Hepatic stellate cell (primary cell): ENCODE measurements around the gene FLYWCH1.
"Not testable (repeated sequence)": the region's sequence is repeated elsewhere in the genome, so short reads cannot be mapped to it uniquely, and the experiment has no call there.

ENCODE experiments used
- DNase-seq: peaks from one replicate; pipeline ENCODE4 v3.0.0; 2011; ENCODE audit warnings: low spot score

The FLYWCH1 gene

DNA sequence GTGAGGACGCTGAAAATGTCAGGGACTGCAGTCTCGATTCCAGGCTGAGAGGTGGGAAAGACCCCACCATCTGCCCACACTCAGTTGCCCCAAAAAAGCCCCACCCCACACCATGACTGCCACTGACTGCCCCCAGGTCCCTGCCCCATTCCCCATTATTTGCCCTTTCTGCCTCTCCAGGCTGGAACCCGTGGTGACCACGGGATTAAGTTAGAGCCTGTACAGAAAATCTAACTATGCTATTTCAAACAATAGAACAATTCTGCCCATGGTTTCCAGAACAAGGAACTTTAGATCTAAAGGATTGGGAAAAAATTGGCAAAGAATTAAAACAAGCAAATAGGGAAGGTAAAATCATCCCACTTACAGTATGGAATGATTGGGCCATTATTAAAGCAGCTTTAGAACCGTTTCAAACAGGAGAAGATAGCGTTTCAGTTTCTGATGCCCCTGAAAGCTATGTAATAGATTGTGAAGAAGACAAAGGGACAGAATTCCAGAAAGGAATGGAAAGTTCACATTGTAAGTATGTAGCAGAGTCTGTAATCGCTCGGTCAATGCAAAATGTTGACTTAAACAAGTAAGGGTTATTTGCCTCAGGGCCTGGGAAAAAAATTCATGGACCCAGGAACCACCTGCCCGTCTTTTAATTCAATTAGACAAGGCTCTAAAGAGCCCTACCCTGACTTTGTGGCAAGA, 14.4 kb downstream of the FLYWCH1 start:
- DNase-seq, result no peak

DNA sequence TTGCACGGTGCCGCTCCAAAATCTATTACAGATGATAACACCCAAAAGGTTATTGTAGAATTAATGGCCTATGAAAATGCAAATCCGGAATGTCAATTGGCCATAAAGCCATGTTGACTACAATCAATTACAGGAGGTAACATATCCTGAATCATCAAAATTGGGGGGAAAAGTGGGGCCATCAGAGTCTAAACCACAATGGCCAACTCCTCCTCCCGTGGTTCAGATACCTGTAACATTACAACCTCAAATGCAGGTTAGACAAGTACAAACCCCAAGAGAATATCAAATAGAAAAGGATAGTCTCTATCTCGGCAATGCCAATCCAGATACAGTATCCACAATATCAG, 14.9 kb downstream of the FLYWCH1 start:
- no peak for DNase-seq

DNA sequence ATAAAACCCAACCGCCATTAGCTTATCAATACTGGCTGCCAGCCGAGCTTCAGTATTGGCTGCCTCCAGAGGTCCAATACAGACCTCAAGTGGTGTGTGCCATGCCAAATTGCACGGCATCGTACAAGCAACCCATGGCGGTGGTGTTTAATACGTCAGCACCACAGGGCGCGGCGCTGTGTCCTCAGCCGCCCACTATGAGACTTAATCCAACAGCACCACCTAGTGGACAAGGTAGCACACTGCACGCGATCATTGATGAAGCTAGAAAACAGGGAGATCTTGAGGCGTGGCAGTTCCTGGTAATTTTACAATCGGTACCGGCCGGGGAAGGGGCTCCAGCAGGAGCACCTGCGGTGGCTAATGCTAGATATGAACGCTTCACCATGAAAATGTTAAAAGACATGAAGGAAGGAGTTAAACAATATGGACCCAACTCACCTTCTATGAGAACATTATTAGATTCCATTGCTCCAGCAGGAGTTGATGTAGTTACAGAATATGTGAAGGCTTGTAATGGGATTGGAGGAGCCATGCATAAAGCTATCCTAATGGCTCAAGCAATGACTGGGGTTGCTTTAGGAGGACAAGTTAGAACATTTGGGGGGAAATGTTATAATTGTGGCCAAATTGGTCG, 15.4 kb downstream of the FLYWCH1 start:
- DNase-seq, result peak; percentile 74

DNA sequence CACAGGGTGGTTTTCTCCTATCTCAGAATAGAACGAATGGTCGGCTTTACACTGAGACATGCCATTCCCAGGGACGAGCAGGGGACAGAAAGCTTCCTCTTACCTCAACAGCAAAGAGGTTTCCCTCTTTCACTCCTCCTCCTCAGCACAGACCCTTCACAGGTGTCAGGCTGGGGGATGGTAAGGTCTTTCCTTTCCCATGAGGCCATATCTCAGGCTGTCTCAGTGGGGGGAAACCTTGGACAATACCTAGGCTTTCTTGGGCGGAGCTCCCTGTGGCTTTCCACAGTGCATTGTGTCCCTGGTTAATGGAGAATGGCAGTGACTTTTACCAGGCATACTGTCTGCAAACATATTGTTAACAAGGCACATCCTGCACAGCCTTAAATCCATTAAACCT, 16.4 kb downstream of the FLYWCH1 start:
- not testable (repeated sequence) for DNase-seq

DNA sequence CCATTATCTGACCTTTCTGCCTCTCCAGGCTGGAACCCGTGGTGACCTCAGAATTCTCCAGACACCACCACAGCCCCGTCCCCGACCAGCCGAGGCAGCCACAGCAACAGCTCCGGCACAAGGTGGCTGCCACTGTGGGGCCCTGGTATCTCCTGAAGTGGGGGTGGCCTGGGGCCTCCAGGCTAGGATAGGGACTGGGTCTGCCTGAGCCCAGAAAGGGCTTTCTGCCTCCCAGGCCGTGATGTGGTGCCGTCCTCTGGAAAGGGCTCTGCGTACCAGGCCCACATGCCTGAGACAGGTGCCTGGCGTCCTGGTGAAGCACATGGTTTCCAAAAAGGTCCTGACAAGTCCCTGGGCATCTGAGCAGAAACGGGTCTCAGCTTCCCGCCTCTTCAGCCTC, 17.1 kb downstream of the FLYWCH1 start:
- DNase-seq, result no peak

DNA sequence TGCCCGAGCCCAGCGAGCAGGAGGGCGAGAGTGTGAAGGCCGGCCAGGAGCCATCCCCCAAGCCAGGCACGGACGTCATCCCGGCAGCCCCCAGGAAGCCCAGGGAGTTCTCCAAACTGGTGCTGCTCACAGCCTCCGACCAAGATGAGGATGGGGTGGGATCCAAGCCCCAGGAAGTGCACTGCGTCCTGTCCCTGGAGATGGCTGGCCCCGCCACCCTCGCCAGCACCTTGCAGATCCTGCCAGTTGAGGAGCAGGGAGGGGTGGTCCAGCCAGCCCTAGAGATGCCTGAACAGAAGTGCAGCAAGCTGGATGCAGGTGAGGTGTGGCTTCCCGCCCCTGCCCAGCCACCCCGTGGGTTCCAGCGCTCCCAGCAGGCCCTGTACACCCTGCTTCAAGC, 18.0 kb downstream of the FLYWCH1 start:
- DNase-seq, result no peak

DNA sequence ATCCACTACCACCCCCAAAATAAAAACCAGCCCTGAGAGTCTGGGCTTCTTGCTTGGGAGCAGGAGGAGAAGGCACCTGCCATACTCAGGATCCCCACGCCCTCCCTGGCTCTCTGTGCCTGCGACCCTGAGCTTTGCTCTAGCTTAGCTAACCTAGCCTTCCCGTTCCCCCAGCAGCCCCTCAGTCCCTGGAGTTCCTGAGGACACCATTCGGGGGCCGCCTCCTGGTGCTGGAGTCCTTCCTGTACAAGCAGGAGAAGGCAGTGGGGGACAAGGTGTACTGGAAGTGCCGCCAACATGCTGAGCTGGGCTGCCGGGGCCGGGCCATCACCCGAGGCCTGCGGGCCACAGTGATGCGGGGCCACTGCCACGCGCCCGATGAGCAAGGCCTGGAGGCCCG, 18.5 kb downstream of the FLYWCH1 start:
- no peak for DNase-seq

DNA sequence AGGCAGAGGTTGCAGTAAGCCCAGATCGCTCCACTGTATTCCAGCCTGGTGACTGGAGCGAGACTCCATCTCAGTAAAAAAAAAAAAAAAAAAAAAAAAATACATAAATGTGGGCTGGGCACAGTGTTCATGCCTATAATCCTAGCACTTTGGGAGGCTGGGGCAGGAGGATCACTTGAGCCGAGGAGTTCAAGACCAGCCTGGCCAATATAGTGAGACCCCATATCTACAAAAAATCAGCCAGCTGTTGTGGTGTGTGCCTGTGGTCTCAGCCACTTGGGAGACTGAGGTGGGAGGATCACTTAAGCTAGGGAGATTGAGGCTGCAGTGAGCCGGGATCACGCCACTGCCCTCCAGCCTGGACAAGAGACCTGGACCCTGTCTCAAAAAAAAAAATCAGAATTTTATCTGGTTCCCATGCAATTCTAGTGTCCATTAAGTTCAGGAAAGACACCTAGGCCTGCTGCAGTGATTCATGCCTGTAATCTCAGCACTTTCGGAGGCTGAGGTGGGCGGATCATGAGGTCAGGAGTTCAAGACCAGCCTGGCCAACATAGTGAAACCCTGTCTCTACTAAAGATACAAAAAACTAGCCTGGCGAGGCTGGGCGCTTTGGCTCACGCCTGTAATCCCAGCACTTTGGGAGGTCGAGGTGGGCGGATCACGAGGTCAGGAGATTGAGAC, 19.6 kb downstream of the FLYWCH1 start:
- DNase-seq, result not testable (repeated sequence)

DNA sequence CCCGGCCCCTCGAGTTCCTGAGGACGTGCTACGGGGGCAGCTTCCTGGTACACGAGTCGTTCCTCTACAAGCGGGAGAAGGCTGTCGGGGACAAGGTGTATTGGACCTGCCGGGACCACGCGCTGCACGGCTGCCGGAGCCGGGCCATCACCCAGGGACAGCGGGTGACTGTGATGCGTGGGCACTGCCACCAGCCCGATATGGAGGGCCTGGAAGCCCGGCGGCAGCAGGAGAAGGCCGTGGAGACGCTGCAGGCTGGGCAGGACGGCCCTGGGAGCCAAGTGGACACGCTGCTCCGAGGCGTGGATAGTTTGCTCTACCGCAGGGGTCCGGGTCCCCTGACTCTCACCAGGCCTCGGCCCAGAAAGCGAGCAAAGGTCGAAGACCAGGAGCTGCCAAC, 21.4 kb downstream of the FLYWCH1 start:
- no peak for DNase-seq

DNA sequence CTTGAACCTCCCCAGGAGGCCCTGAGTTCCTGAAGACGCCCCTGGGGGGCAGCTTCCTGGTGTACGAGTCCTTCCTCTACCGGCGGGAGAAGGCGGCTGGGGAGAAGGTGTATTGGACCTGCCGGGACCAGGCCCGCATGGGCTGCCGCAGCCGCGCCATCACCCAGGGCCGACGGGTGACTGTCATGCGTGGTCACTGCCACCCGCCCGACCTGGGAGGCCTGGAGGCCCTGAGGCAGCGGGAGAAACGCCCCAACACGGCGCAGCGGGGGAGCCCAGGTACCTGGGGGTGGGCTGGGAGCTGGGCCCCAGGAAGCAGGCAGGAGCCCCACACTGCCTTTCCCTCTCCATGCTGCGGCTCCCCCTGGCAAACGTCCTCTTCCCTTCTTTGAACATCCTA, 22.0 kb downstream of the FLYWCH1 start:
- no peak for DNase-seq

DNA sequence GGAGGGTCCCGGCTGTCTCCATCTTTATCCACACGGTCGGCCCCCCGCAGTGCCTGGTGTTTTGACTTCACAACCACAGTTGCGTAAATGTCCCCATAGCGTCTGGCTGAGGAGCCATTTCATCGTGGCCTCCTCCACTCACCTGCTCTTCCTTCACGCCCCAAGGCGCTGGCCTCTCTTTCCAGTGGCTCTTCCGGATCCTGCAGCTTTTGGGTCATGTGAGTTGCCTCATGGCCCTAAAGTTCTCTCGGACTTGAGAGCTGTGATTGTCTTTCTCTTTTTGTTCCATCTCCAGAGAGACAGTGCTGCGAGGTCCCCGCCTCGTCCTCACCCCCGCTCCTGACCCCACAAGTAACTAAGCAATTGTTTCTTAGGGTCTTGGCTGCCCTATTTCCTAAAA, 22.7 kb downstream of the FLYWCH1 start:
- DNase-seq, result no peak

DNA sequence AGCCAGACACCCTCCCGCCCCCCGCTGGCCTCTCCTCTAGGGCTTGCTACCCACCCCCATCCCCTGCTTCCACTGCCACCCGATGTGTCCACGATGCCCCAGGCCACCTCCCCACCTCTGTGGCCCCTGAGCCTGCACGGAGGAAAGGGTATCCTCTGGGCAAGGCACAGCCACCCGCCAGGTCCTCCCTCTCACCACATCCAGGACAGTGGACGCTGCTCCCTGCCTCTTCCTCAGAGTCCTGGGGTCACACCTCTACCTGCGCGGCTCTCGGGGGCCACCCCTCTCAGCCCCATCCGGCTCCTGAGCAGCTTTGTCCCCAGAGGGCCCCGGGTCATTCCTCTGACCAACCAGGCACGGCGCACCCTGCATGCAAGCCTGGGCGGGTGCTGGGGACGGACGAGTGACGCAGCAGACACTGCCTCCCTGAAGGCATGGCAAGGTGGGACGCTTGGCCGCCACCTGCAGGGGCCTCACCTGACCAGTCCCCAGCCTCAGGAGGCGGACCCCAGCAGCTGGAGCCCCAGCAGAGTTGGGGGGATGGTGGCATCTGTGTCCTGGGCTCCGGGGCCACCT, 24.8 kb downstream of the FLYWCH1 start:
- no peak for DNase-seq

DNA sequence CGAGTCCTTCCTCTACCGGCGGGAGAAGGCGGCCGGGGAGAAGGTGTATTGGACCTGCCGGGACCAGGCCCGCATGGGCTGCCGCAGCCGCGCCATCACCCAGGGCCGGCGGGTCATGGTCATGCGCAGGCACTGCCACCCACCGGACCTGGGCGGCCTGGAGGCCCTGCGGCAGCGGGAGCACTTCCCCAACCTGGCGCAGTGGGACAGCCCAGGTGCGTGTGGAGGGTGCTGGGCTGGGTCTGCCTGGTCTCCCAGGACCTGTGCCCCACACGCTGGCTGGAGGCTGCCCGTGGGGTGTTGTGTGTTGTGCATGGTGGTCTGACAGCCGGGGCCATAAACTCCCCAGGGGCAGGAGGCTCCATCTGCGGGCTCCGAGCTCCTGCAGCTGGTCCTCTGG, 25.4 kb downstream of the FLYWCH1 start:
- DNase-seq, result no peak

DNA sequence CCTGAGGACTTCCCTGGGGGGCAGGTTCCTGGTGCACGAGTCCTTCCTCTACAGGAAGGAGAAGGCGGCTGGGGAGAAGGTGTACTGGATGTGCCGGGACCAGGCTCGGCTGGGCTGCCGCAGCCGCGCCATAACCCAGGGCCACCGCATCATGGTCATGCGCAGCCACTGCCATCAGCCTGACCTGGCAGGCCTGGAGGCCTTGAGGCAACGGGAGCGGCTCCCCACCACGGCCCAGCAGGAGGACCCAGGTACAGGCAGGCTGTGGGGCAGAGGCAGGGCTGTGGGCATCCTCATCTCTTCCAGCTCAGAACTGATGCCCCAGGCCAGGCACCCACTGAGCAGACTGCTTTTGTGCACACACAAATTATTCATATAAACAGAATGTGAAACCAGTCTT, 26.5 kb downstream of the FLYWCH1 start:
- no peak for DNase-seq

DNA sequence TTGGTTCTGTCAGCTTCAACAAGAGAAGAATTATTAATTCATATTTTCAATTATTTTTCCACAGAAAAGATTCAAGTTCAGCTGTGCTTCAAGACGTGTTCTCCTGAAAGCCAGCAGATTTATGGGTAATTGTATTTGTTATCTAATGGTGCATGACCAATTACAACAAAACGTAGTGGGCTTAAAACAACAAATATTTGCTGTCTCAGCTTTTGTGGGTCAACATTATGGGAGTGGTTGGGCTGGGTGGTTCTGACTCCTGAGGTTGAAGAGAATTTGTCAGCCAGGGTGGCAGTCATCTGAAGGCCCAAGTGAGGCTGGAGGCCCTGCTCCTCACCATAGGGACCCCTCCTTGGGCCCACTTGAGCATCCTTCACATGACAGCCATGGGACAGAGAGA, 28.2 kb downstream of the FLYWCH1 start:
- DNase-seq, result no peak

DNA sequence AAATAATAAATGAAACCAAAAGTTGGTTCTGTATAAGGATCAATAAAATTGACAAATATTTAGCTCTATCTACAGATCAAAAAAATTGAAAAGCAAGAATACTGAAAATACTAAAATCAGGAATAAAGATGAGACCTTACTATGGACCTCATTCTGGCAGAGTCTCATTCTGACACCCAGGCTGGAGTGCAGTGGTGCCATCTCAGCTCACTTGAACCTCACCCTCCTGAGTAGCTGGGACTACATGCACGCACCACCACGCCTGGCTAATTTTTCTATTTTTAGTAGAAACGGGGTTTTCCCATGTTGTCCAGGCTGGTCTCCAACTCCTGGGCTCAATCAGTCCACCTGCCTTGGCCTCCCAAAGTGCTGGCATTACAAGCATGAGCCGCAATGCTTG, 30.3 kb downstream of the FLYWCH1 start:
- DNase-seq, result no peak

DNA sequence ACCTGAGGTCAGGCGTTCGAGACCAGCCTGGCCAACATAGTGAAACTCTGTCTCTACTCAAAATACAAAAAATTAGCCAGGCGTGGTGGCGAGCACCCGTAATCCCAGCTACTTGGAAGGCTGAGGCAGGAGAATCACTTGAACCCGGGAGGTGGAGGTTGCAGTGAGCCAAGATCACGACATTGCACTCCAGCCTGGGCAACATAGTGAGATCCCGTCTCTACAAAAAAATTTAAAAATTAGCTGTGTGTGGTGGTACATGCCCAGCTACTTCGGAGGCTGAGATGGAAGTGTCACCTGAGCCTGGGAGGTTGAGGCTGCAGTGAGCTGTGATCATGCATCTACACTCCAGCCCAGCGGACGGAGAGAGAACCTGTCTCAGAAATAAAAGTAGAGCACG, 32.0 kb downstream of the FLYWCH1 start:
- DNase-seq, result not testable (repeated sequence)

DNA sequence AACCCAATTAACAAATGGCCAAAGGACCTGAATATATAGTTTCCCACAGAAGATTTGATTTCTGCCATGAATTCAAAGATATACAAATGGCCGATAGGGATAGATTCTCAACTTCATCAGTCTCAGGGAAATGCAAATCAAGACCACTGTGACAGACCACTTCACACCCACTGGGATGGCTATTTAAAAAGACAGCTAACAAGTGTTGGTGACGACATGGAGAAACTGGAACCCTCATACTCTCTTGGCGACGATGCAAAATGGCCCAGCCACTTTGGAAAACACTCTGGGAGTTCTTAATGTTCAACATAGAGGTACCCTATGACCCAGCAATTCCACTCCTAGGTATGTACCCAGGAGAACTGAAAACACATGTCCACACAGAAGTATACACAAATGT, 34.9 kb downstream of the FLYWCH1 start:
- no peak for DNase-seq

DNA sequence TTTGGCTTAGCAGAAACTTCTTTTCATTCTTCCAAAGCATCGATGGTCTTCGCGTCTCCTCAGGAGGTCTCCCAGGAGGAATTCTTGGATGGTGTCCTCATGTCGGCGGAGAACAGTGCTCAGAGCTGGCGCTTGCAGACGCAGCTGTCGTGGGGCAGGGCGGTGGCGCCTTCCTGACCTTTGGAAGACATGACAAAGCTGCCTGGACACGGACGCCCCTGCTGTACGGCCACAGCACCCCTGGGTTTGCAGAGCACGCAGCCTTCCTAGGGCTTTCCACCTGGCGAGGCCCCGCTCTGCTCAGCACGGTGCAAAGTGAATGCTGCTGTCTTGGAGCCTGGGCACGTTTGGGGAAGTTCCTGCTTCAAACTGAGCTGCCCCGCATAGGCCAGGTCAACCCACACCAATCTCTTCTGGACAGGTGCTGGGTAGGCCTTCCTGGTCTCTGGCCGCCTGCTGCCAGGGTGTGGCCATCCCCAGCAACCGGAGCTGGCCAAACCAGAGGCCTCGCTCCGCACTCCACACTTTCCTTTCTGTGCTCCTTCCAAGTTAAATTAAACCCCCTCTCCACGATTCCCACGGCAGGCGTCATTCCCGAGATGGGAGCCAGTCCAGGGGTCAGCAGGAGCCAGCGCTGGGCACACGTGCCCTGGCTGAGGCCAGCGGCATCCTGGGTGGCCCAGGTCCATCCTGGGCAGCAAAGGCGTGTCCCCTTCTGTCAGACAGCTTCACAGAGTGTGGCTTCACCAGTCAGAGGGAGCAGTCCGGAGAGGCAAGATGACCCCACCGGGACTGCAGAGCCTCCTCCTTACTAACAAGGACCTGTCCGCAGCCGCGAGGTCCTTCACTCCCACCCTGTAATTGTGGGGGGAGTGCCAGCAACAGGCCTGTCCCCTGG, 37.3 kb downstream of the FLYWCH1 start:
- no peak for DNase-seq

DNA sequence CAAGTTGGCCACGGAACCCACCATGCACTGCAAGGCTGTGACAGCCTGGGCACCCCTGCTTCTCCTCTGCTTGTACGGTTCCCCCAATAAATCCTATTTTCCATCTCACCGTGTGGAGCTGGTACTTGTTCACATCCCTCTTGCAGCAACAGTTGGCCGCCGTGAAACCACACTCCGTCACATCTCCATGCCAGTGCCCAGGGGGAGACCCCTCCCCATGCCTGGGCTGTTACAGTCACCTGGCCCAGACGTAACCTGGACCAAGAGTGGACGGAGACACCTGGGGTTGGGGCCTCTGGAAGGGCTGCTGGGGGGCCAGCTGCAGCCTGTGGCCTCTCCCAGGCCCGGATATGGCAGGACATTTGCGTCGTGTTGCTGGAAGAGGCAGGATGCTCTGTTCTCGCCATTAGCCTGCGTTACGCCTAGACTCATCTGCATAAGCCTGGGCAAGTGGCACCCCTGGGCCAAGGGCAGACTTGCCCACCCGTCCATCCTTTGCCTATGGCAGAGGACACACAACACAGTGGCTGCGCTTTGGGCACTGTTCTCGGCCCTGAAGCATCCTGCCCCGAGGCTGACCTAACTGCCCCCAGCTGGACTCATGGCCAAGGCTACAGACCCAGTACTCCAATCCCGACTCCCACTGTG, 38.1 kb downstream of the FLYWCH1 start:
- DNase-seq, result no peak

DNA sequence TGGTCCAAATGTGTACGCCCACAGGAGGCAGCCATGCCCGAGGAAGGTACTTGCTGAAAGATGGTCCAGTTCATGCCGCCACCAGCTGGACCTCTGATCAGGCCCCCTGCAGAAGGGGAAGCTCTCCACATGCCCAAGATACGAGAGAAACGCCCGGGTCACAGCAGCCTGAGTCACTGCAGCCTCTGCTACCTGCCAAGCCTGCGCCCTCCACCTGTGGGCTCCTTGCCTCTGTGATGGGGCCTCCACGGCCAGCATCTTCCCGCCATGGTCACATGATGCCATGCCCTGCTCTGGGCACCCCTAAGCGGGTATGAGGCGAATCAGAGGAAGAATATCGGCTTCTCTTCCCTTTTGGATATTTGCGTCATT, 38.6 kb downstream of the FLYWCH1 start:
- DNase-seq, result no peak

DNA sequence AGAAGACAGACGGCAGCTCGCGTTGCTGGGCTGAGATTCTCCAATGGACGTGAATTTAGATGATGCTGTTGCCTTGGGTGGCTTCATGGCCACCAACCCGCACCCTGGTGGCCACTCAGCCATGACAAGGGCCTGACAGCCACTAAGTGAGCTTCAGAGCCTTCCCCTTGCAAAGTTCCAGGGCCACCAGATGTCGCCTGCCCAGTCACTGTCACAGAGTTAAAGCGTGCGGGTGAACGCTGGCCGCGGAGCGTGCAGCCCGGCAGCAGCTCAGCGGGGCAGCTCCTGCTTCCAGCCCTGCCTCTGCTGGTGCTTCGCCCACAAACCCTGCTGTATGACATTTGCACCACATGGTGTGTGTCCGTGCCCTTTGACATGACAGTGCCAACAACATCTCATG, 39.0 kb downstream of the FLYWCH1 start:
- DNase-seq, result no peak
